IMR-90 (cell line): Measurements from ENCODE around the gene NPTN. TPM values are rescaled to one million over a fixed set of nuclear protein-coding genes. Genes with fewer than 3 reads are reported as not detected.

Experiments
- ATAC-seq: fragments of 200-7000 bp; cut with Tn5 transposase; 2 replicates; pipeline ENCODE4 v1.9.1; 2020; ENCODE audit warnings: low read depth, mild to moderate bottlenecking, moderate library complexity
- BruUV-seq: library from RNA; stranded (reverse); fragments of 400-500 nt; replicated peaks from 2 replicates; lab custom pipeline; 2021; lab: Mats Ljungman, UMichigan
- CTCF ChIA-PET: fragments of 300-600 bp; formaldehyde crosslinking; extraction: SDS; loops from one replicate; lab custom pipeline; 2021; ENCODE audit warnings: antibody characterized with exemption; lab: Yijun Ruan, JAX
- POLR2A ChIA-PET: fragments of 300-600 bp; sonication (Branson Sonifier 250); formaldehyde crosslinking; loops from one replicate; lab custom pipeline; 2022; ENCODE audit warnings: antibody characterized with exemption; ENCODE audit not compliant: unreplicated experiment; lab: Charles Lee
- DNase-seq: peaks from one replicate; pipeline ENCODE4 v3.0.0; 2013
- H2AFZ ChIP-seq: replicated peaks from 2 replicates; pipeline ENCODE3; 2013; ENCODE audit warnings: low read length, mild to moderate bottlenecking; ENCODE audit not compliant: poor library complexity
- H2AK5ac ChIP-seq: 2 replicates; pipeline ENCODE4 v1.6.1; 2013; ENCODE audit warnings: low read depth, low read length, inconsistent platforms
- H2AK9ac ChIP-seq: replicated peaks from 2 replicates; pipeline ENCODE3; 2013; ENCODE audit warnings: mild to moderate bottlenecking, low read depth, low read length, moderate library complexity; ENCODE audit not compliant: poor library complexity
- H2BK120ac ChIP-seq: 2 replicates; pipeline ENCODE4 v1.6.1; 2013; ENCODE audit warnings: low read depth, low read length, inconsistent platforms
- H2BK15ac ChIP-seq: 3 replicates; pipeline ENCODE4 v1.6.1; 2013; ENCODE audit warnings: low read depth, low read length, inconsistent platforms
- H2BK20ac ChIP-seq: 2 replicates; pipeline ENCODE4 v1.6.1; 2013; ENCODE audit warnings: low read depth, mild to moderate bottlenecking, inconsistent platforms, low read length, moderate library complexity
- H2BK5ac ChIP-seq: 2 replicates; pipeline ENCODE4 v1.6.1; 2013; ENCODE audit warnings: mild to moderate bottlenecking, low read depth, low read length, inconsistent platforms; ENCODE audit not compliant: poor library complexity, severe bottlenecking
- H3K14ac ChIP-seq: replicated peaks from 2 replicates; pipeline ENCODE4 v1.6.1; 2013; ENCODE audit warnings: low read depth, low read length, inconsistent platforms
- H3K18ac ChIP-seq: 2 replicates; pipeline ENCODE4 v1.6.1; 2013; ENCODE audit warnings: low read depth, low read length, control low read depth
- H3K23ac ChIP-seq: 2 replicates; pipeline ENCODE4 v1.6.1; 2013; ENCODE audit warnings: low read depth, low read length, inconsistent platforms
- H3K27ac ChIP-seq: 2 replicates; pipeline ENCODE4 v1.5.1; 2013; ENCODE audit warnings: mild to moderate bottlenecking, control low read depth, low read length; ENCODE audit not compliant: insufficient read depth
- H3K27me3 ChIP-seq: 2 replicates; pipeline ENCODE4 v1.6.1; 2013; ENCODE audit warnings: low read length; ENCODE audit not compliant: control insufficient read depth, insufficient read depth
- H3K36me3 ChIP-seq: 2 replicates; pipeline ENCODE4 v1.6.1; 2013; ENCODE audit warnings: low read length, mixed read lengths; ENCODE audit not compliant: control insufficient read depth, insufficient read depth
- H3K4ac ChIP-seq: 2 replicates; pipeline ENCODE4 v1.6.1; 2013; ENCODE audit warnings: low read depth, low read length, inconsistent platforms
- H3K4me1 ChIP-seq: 2 replicates; pipeline ENCODE4 v1.6.1; 2013; ENCODE audit warnings: low read length, mixed read lengths; ENCODE audit not compliant: control insufficient read depth, insufficient read depth
- H3K4me2 ChIP-seq: 2 replicates; pipeline ENCODE4 v1.6.1; 2013; ENCODE audit warnings: low read depth, mild to moderate bottlenecking, control low read depth, low read length, moderate library complexity
- H3K4me3 ChIP-seq: 2 replicates; pipeline ENCODE4 v1.5.1; 2013; ENCODE audit warnings: low read depth, mild to moderate bottlenecking, control low read depth, low read length, moderate library complexity; ENCODE audit not compliant: insufficient read depth
- H3K56ac ChIP-seq: 2 replicates; pipeline ENCODE4 v1.6.1; 2013; ENCODE audit warnings: low read length, inconsistent platforms; ENCODE audit not compliant: insufficient read depth; ENCODE audit errors: extremely low read depth
- H3K79me1 ChIP-seq, 2 experiments: 2 replicates each; pipeline ENCODE4 v1.6.1; 2013; ENCODE audit warnings: low read length in 2 of 2, inconsistent platforms in 1 of 2, low read depth in 1 of 2
- H3K9ac ChIP-seq: 2 replicates; pipeline ENCODE4 v1.6.1; 2013; ENCODE audit warnings: low read depth, low read length, control low read depth
- H3K9me1 ChIP-seq: 2 replicates; pipeline ENCODE4 v1.6.1; 2013; ENCODE audit warnings: low read length, inconsistent platforms; ENCODE audit not compliant: insufficient read depth
- H3K9me3 ChIP-seq: 2 replicates; pipeline ENCODE4 v1.6.1; 2013; ENCODE audit warnings: low read length; ENCODE audit not compliant: control insufficient read depth, insufficient read depth
- H4K20me1 ChIP-seq: 2 replicates; pipeline ENCODE4 v1.6.1; 2013; ENCODE audit warnings: low read length, inconsistent platforms; ENCODE audit not compliant: insufficient read depth
- H4K5ac ChIP-seq: 2 replicates; pipeline ENCODE4 v1.6.1; 2013; ENCODE audit warnings: mild to moderate bottlenecking, low read depth, low read length, control low read depth
- H4K8ac ChIP-seq, 2 experiments: 2 replicates each; pipeline ENCODE4 v1.6.1; 2013; ENCODE audit warnings: low read depth in 2 of 2, low read length in 2 of 2, control low read depth in 1 of 2, inconsistent platforms in 1 of 2
- H4K91ac ChIP-seq: 2 replicates; pipeline ENCODE4 v1.6.1; 2013; ENCODE audit warnings: low read depth, low read length, inconsistent platforms; ENCODE audit not compliant: insufficient read depth
- BHLHE40 ChIP-seq: fragments of 150-350 bp; IDR thresholded peaks from 2 replicates; pipeline ENCODE4 v1.6.1; 2016; ENCODE audit warnings: mild to moderate bottlenecking, low read depth, low read length
- CEBPB ChIP-seq: IDR thresholded peaks from 2 replicates; pipeline ENCODE4 v1.6.1; 2012; ENCODE audit warnings: low read depth, low read length, improper control_type of control experiment
- CHD1 ChIP-seq: IDR thresholded peaks from 2 replicates; pipeline ENCODE4 v1.6.1; 2012; ENCODE audit warnings: low read depth, low read length, improper control_type of control experiment
- FOS ChIP-seq: fragments of 150-350 bp; IDR thresholded peaks from 2 replicates; pipeline ENCODE4 v1.6.1; 2016; ENCODE audit warnings: low read depth, low read length
- MAFK ChIP-seq: IDR thresholded peaks from 2 replicates; pipeline ENCODE4 v1.6.1; 2012; ENCODE audit warnings: low read depth, low read length, improper control_type of control experiment
- MAZ ChIP-seq: IDR thresholded peaks from 2 replicates; pipeline ENCODE4 v1.6.1; 2012; ENCODE audit warnings: low read depth, mild to moderate bottlenecking, low read length, improper control_type of control experiment, moderate library complexity, borderline replicate concordance
- MXI1 ChIP-seq: IDR thresholded peaks from 2 replicates; pipeline ENCODE4 v1.6.1; 2012; ENCODE audit warnings: low read depth, mild to moderate bottlenecking, low read length, moderate library complexity, borderline replicate concordance
- NFE2L2 ChIP-seq: fragments of 150-350 bp; IDR thresholded peaks from 2 replicates; pipeline ENCODE4 v1.6.1; 2016; ENCODE audit warnings: low read depth, mild to moderate bottlenecking, low read length
- POLR2A ChIP-seq: IDR thresholded peaks from 2 replicates; pipeline ENCODE4 v1.6.1; 2012; ENCODE audit warnings: mild to moderate bottlenecking, low read depth, low read length
- RAD21 ChIP-seq: IDR thresholded peaks from 2 replicates; pipeline ENCODE4 v1.6.1; 2012; ENCODE audit warnings: low read length, improper control_type of control experiment
- RCOR1 ChIP-seq: IDR thresholded peaks from 2 replicates; pipeline ENCODE4 v1.6.1; 2012; ENCODE audit warnings: mild to moderate bottlenecking, low read length, improper control_type of control experiment; ENCODE audit not compliant: insufficient replicate concordance
- RFX5 ChIP-seq: IDR thresholded peaks from 2 replicates; pipeline ENCODE4 v1.8.0; 2012; ENCODE audit warnings: low read depth, mild to moderate bottlenecking, low read length, moderate library complexity
- SMC3 ChIP-seq: fragments of 150-350 bp; IDR thresholded peaks from 2 replicates; pipeline ENCODE4 v1.6.1; 2016; ENCODE audit warnings: low read depth, mild to moderate bottlenecking, antibody characterized with exemption, low read length, moderate library complexity
- WGBS, 2 experiments: methylation state at CpG; one replicate each; pipeline versions ENCODE4 v1.1.5 to v1.1.7; 2013; ENCODE audit warnings: missing lambda C conversion rate in 2 of 2; ENCODE audit not compliant: insufficient read length in 1 of 2; ENCODE audit errors: extremely low coverage in 2 of 2; 5-methylcytosine and 5-hydroxymethylcytosine counted together
- dilution Hi-C: fragments of 300-500 bp; cut with HindIII; formaldehyde crosslinking; loops from one replicate; pipeline ENCODE4 v1.14.3; 2018; ENCODE audit warnings: low sequenced_read_pairs; ENCODE audit not compliant: unreplicated experiment
- in situ Hi-C: fragments of 300-500 bp; cut with MboI; formaldehyde crosslinking; loops from 3 replicates; pipeline ENCODE4 v1.14.3; 2019; ENCODE audit warnings: low sequenced_read_pairs, inconsistent platforms, mixed read lengths
- intact Hi-C: fragments of 100-400 bp; cut with micrococcal nuclease; formaldehyde crosslinking; loops from 2 replicates; pipeline ENCODE4 v1.10.0; 2022
- polyA plus RNA-seq, 3 experiments: library from polyadenylated mRNA; depleted of rRNA; stranded (reverse); fragments of >200 nt; gene quantifications; 2 replicates each; pipeline ENCODE4 v1.2.3, GENCODE V29; 2012; ENCODE audit warnings: low replicate concordance in 1 of 3
- total RNA-seq: library from RNA; depleted of rRNA; stranded (reverse); fragments of >200 nt; gene quantifications from 2 replicates; pipeline ENCODE4 v1.2.3, GENCODE V29; 2012
- TF ChIP-seq, protein P1 (sequence below): conservative IDR thresholded peaks from 2 replicates; pipeline ENCODE4 v1.5.1; 2012; ENCODE audit warnings: mild to moderate bottlenecking, low read depth, low read length, improper control_type of control experiment
- TF ChIP-seq, protein P2 (sequence below): fragments of 150-350 bp; IDR thresholded peaks from 2 replicates; pipeline ENCODE4 v1.6.1; 2017; ENCODE audit warnings: mild to moderate bottlenecking, antibody characterized with exemption, low read length, low read depth
- TF ChIP-seq, protein P3 (sequence below): fragments of 150-350 bp; IDR thresholded peaks from 2 replicates; pipeline ENCODE4 v1.6.1; 2016; ENCODE audit warnings: low read depth, mild to moderate bottlenecking, low read length, moderate library complexity, borderline replicate concordance

NPTN gene
- total and polyA plus RNA-seq, 2 of the 4 experiments (the other 2 are of a cell fraction): 171 to 329 TPM

DNA sequence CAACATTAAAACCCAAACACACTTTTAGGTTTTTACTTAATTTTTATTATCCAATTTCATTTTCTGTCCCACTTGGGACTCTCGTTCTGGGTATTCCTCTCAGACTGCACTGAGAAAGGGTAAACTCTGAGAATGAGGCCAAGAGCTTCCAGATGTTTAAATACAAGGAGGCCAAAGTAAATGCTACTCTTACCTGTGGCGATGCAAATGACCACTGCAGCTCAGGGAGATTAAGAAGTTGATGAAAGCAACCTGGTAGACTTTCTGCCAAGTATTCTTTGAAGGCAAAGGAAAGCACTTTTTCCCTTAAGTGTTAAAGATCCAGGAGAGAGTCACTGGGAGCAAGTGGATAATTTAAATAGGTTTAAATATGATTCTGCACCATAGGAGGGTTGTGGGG is 39.1 kb downstream of the NPTN start:
- Histone ChIP-seq H2BK15ac (no peak overlapping the region), H3K79me1 (peaks cover 55 to 91% of the 10 kb centered on the region in 2 experiments), H3K4me2 (no peak overlapping the region), H3K14ac (no peak overlapping the region), H2AFZ (no peak overlapping the region), H4K5ac (no peak overlapping the region), H2AK5ac (no peak overlapping the region), H3K27ac (no peak overlapping the region), H3K9me3 (no peaks in the 10 kb centered on the region), H3K9ac (no peak overlapping the region), H3K9me1 (peaks cover 28% of the 10 kb centered on the region), H4K91ac (no peak overlapping the region), H3K4ac (no peak overlapping the region), H2BK20ac (no peak overlapping the region), H4K8ac (no peak overlapping the region), H2AK9ac (no peak overlapping the region), H3K56ac (no peak overlapping the region), H3K36me3 (peaks cover 7% of the 10 kb centered on the region), H2BK5ac (no peak overlapping the region), H3K23ac (no peak overlapping the region), H3K4me1 (peaks cover 15% of the 10 kb centered on the region), H2BK120ac (no peak overlapping the region), H3K27me3 (no peaks in the 10 kb centered on the region), H3K4me3 (no peak overlapping the region), H3K18ac (no peak overlapping the region), H4K20me1 (peaks cover 78% of the 10 kb centered on the region)
- intact Hi-C loops (no loop called here), in situ Hi-C loops (no loop called here), dilution Hi-C loops (no loop called here)
- WGBS, 2 experiments: no CpG with 5 or more reads among the region's 2 CpGs
- no peak for DNase-seq
- TF ChIP-seq, protein P1, sequence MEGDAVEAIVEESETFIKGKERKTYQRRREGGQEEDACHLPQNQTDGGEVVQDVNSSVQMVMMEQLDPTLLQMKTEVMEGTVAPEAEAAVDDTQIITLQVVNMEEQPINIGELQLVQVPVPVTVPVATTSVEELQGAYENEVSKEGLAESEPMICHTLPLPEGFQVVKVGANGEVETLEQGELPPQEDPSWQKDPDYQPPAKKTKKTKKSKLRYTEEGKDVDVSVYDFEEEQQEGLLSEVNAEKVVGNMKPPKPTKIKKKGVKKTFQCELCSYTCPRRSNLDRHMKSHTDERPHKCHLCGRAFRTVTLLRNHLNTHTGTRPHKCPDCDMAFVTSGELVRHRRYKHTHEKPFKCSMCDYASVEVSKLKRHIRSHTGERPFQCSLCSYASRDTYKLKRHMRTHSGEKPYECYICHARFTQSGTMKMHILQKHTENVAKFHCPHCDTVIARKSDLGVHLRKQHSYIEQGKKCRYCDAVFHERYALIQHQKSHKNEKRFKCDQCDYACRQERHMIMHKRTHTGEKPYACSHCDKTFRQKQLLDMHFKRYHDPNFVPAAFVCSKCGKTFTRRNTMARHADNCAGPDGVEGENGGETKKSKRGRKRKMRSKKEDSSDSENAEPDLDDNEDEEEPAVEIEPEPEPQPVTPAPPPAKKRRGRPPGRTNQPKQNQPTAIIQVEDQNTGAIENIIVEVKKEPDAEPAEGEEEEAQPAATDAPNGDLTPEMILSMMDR: no peak
- no peak for TF ChIP-seq RAD21
- no peak for TF ChIP-seq MXI1
- no peak for TF ChIP-seq CEBPB
- TF ChIP-seq SMC3: no peak
- TF ChIP-seq MAFK: no peak
- no peak for TF ChIP-seq POLR2A
- TF ChIP-seq FOS: no peak
- no peak for TF ChIP-seq RFX5
- no peak for TF ChIP-seq NFE2L2
- TF ChIP-seq, protein P2, sequence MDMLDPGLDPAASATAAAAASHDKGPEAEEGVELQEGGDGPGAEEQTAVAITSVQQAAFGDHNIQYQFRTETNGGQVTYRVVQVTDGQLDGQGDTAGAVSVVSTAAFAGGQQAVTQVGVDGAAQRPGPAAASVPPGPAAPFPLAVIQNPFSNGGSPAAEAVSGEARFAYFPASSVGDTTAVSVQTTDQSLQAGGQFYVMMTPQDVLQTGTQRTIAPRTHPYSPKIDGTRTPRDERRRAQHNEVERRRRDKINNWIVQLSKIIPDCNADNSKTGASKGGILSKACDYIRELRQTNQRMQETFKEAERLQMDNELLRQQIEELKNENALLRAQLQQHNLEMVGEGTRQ: no peak
- no peak for TF ChIP-seq MAZ
- no peak for TF ChIP-seq RCOR1
- TF ChIP-seq, protein P3, sequence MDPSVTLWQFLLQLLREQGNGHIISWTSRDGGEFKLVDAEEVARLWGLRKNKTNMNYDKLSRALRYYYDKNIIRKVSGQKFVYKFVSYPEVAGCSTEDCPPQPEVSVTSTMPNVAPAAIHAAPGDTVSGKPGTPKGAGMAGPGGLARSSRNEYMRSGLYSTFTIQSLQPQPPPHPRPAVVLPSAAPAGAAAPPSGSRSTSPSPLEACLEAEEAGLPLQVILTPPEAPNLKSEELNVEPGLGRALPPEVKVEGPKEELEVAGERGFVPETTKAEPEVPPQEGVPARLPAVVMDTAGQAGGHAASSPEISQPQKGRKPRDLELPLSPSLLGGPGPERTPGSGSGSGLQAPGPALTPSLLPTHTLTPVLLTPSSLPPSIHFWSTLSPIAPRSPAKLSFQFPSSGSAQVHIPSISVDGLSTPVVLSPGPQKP: no peak
- no peak for TF ChIP-seq BHLHE40
- no peak for TF ChIP-seq CHD1
- POLR2A ChIA-PET: no interaction called here
- CTCF ChIA-PET: no interaction called here
- no peak for ATAC-seq
- no TSS peak for BruUV-seq
